Measurements from ENCODE around the gene TIMM23. TPM values are rescaled to one million over a fixed set of nuclear protein-coding genes. Genes with fewer than 3 reads are reported as not detected.
"Not testable (repeated sequence)": the region's sequence is repeated elsewhere in the genome, so short reads cannot be mapped to it uniquely, and the experiment has no call there.

TIMM23 gene
- 86.2 and 117 TPM in 2 replicates for total RNA-seq (2012; rRNA removed)
- 74.4 and 82.4 TPM in 2 replicates for polyA plus RNA-seq (2012; rRNA removed)
- 29.6 and 49.6 TPM in 2 replicates for polyA plus RNA-seq (2012; cell fraction: cytosol; rRNA removed)
- polyA plus RNA-seq (2012; cell fraction: nucleus; rRNA removed; ENCODE audit: low replicate concordance) = 7.6 and 36.7 TPM in 2 replicates
- Bru-seq, nascent RNA = percentile 93 among the genes with signal in this experiment
- percentile 84 among the genes with signal in this experiment for BruChase-seq, experiment 1, labeled RNA remaining after a 6-hour chase
- BruChase-seq, experiment 2, labeled RNA remaining after a 2-hour chase = percentile 80 among the genes with signal in this experiment
- long read RNA-seq, transcript TIMM23-201 (7 exons, 1,222 nt) = major isoform, 72 of 82 reads
- long read RNA-seq, partial matches to known transcripts = 2 of 82 reads
- long read RNA-seq, other reads (novel, unspliced or antisense) = 8 of 82 reads

GRCh38 chr10:45972106-45972812 lies at the start of gene TIMM23:
TIMM23 (plus strand) TSS chr10:45972489; CDS start chr10:45972625, 136 bp downstream.
- Histone ChIP-seq H2AK5ac (ENCODE audit: low read depth, low read length) (peak within 1 kb of the TSS; percentile 82), H3K23ac (ENCODE audit: low read depth, low read length) (peak within 1 kb of the TSS; percentile 79), H4K8ac (ENCODE audit: low read depth in 2 of 2, low read length in 2 of 2) (peak within 1 kb of the TSS; percentile 44 to 92), H3K4ac (ENCODE audit: low read depth, low read length) (peak within 1 kb of the TSS; percentile 72; the same call in 1 of the 2 replicates), H2AFZ (replicated peaks; ENCODE audit: low read length, poor library complexity) (peak within 1 kb of the TSS; percentile 88), H3K9ac (ENCODE audit: low read depth, low read length) (peak within 1 kb of the TSS; percentile 90), H3K14ac (replicated peaks; ENCODE audit: low read depth, low read length) (peak within 1 kb of the TSS; percentile 48; the same call in 1 of the 2 replicates), H2BK5ac (ENCODE audit: low read depth, low read length, poor library complexity, severe bottlenecking) (peak within 1 kb of the TSS; percentile 76), H4K5ac (ENCODE audit: low read depth, low read length) (peak within 1 kb of the TSS; percentile 83), H3K27ac (ENCODE audit: insufficient read depth, low read length) (peak within 1 kb of the TSS; percentile 86), H4K91ac (ENCODE audit: insufficient read depth, low read depth, low read length) (peak within 1 kb of the TSS; percentile 43; the same call in 1 of the 2 replicates), H3K4me2 (ENCODE audit: low read depth, low read length) (peak within 1 kb of the TSS; percentile 87), H3K56ac (ENCODE audit: extremely low read depth, insufficient read depth, low read length) (peak within 1 kb of the TSS; percentile 47), H3K4me3 (ENCODE audit: insufficient read depth, low read depth, low read length) (peak within 1 kb of the TSS; percentile 88)
- H3K4me1 ChIP-seq (ENCODE audit: control insufficient read depth, insufficient read depth, low read length); H2AK9ac ChIP-seq (replicated peaks; ENCODE audit: low read depth, low read length, poor library complexity); H2BK15ac ChIP-seq (ENCODE audit: low read depth, low read length); BruUV-seq (replicated peaks); in situ Hi-C loops (cut with MboI; ENCODE audit: low sequenced_read_pairs); H2BK20ac ChIP-seq (ENCODE audit: low read depth, low read length); POLR2A ChIA-PET (ENCODE audit: unreplicated experiment); H3K9me1 ChIP-seq (ENCODE audit: insufficient read depth, low read length); H3K9me3 ChIP-seq (ENCODE audit: control insufficient read depth, insufficient read depth, low read length); H3K27me3 ChIP-seq (ENCODE audit: control insufficient read depth, insufficient read depth, low read length); H3K36me3 ChIP-seq (ENCODE audit: control insufficient read depth, insufficient read depth, low read length); H4K20me1 ChIP-seq (ENCODE audit: insufficient read depth, low read length); H2BK120ac ChIP-seq (ENCODE audit: low read depth, low read length); H3K79me1 ChIP-seq (ENCODE audit: low read depth in 1 of 2, low read length in 2 of 2); CTCF ChIA-PET; H3K18ac ChIP-seq (ENCODE audit: low read depth, low read length); intact Hi-C loops (cut with micrococcal nuclease); dilution Hi-C loops (cut with HindIII; ENCODE audit: low sequenced_read_pairs, unreplicated experiment): not testable (repeated sequence)
- TF ChIP-seq POLR2A (IDR thresholded peaks at IDR 0.05; ENCODE audit: low read depth, low read length) (0 out of 2 replicates have a peak, but pooled peaks have one; percentile 43), MXI1 (IDR thresholded peaks at IDR 0.05; ENCODE audit: borderline replicate concordance, low read depth, low read length) (peak; percentile 71; the same call in 1 of the 2 replicates)
- peak; percentile 92 for ATAC-seq (ENCODE audit: low read depth)
- peak; percentile 83 for DNase-seq
- 0% methylated on average over 6 of the region's 60 CpGs; no CpG with 5 or more reads in 1 of the 2 experiments for WGBS, 2 experiments (ENCODE audit: extremely low coverage in 2 of 2, insufficient read length in 1 of 2)

- H3K27ac ChIP-seq (ENCODE audit: insufficient read depth, low read length); H4K91ac ChIP-seq (ENCODE audit: insufficient read depth, low read depth, low read length); H3K9me3 ChIP-seq (ENCODE audit: control insufficient read depth, insufficient read depth, low read length); H3K23ac ChIP-seq (ENCODE audit: low read depth, low read length); intact Hi-C loops (cut with micrococcal nuclease); H3K4me3 ChIP-seq (ENCODE audit: insufficient read depth, low read depth, low read length); H3K9ac ChIP-seq (ENCODE audit: low read depth, low read length); H3K56ac ChIP-seq (ENCODE audit: extremely low read depth, insufficient read depth, low read length); POLR2A ChIA-PET (ENCODE audit: unreplicated experiment); H4K20me1 ChIP-seq (ENCODE audit: insufficient read depth, low read length); H3K14ac ChIP-seq (replicated peaks; ENCODE audit: low read depth, low read length); H4K8ac ChIP-seq (ENCODE audit: low read depth in 2 of 2, low read length in 2 of 2); H2BK5ac ChIP-seq (ENCODE audit: low read depth, low read length, poor library complexity, severe bottlenecking); dilution Hi-C loops (cut with HindIII; ENCODE audit: low sequenced_read_pairs, unreplicated experiment); H3K4me1 ChIP-seq (ENCODE audit: control insufficient read depth, insufficient read depth, low read length); H2BK120ac ChIP-seq (ENCODE audit: low read depth, low read length); H3K79me1 ChIP-seq (ENCODE audit: low read depth in 1 of 2, low read length in 2 of 2); BruUV-seq (replicated peaks); H3K4me2 ChIP-seq (ENCODE audit: low read depth, low read length); H3K36me3 ChIP-seq (ENCODE audit: control insufficient read depth, insufficient read depth, low read length); H3K9me1 ChIP-seq (ENCODE audit: insufficient read depth, low read length); H3K18ac ChIP-seq (ENCODE audit: low read depth, low read length); ATAC-seq (ENCODE audit: low read depth); H3K4ac ChIP-seq (ENCODE audit: low read depth, low read length); H2AK9ac ChIP-seq (replicated peaks; ENCODE audit: low read depth, low read length, poor library complexity); H2AFZ ChIP-seq (replicated peaks; ENCODE audit: low read length, poor library complexity); CTCF ChIA-PET; H3K27me3 ChIP-seq (ENCODE audit: control insufficient read depth, insufficient read depth, low read length); H2AK5ac ChIP-seq (ENCODE audit: low read depth, low read length); H2BK15ac ChIP-seq (ENCODE audit: low read depth, low read length); DNase-seq; in situ Hi-C loops (cut with MboI; ENCODE audit: low sequenced_read_pairs); H4K5ac ChIP-seq (ENCODE audit: low read depth, low read length); H2BK20ac ChIP-seq (ENCODE audit: low read depth, low read length): not testable (repeated sequence)
- no CpG with 5 or more reads among the region's 1 CpG for WGBS, 2 experiments (ENCODE audit: extremely low coverage in 2 of 2, insufficient read length in 1 of 2)
These were observed 45.5 kb upstream of the TIMM23 start for GRCh38 chr10:45926790-45927189.
